ENCODE results near the gene PEPD. TPM values are rescaled to one million over a fixed set of nuclear protein-coding genes. Genes with fewer than 3 reads are reported as not detected.

PEPD gene
- polyA plus RNA-seq, 2 donors = 26.8 to 38.6 TPM

- Histone ChIP-seq H3K36me3 (ENCODE audit: control insufficient read depth in 2 of 2, insufficient read depth in 2 of 2, low read length in 1 of 2) (no peaks in the 10 kb centered on the region), H3K9me3 (ENCODE audit: control insufficient read depth in 2 of 2, insufficient read depth in 1 of 2, low read depth in 1 of 2, low read length in 1 of 2) (no peaks in the 10 kb centered on the region), H3K4me1 (ENCODE audit: control insufficient read depth in 2 of 2, insufficient read depth in 2 of 2, low read length in 1 of 2) (peaks cover 0 to 4% of the 10 kb centered on the region in 2 donors), H3K27me3 (ENCODE audit: control insufficient read depth in 1 of 2, insufficient read depth in 2 of 2, low read length in 2 of 2) (no peaks in the 10 kb centered on the region), H3K27ac (ENCODE audit: low read depth in 2 of 2, low read length in 1 of 2) (no peak overlapping the region), H3K4me3 (ENCODE audit: low read depth in 1 of 2, low read length in 2 of 2) (no peak overlapping the region)
- 89% methylated on average over 18 of the region's 18 CpGs for whole genome bisulfite sequencing, 2 donors
Measured at GRCh38 chr19:33552191-33552927, 30.8 kb upstream of the PEPD start.

- H3K36me3 ChIP-seq (ENCODE audit: control insufficient read depth in 2 of 2, insufficient read depth in 2 of 2, low read length in 1 of 2) = no peaks in the 10 kb centered on the region
- no peak overlapping the region for H3K4me3 ChIP-seq (ENCODE audit: low read depth in 1 of 2, low read length in 2 of 2)
- H3K27ac ChIP-seq (ENCODE audit: low read depth in 2 of 2, low read length in 1 of 2) = no peak overlapping the region
- 81 to 83% methylated on average over 6 of the region's 6 CpGs for WGBS, 2 donors
- H3K9me3 ChIP-seq (ENCODE audit: control insufficient read depth in 2 of 2, insufficient read depth in 1 of 2, low read depth in 1 of 2, low read length in 1 of 2) = no peaks in the 10 kb centered on the region
- peaks cover 0 to 4% of the 10 kb centered on the region in 2 donors for H3K4me1 ChIP-seq (ENCODE audit: control insufficient read depth in 2 of 2, insufficient read depth in 2 of 2, low read length in 1 of 2)
- no peaks in the 10 kb centered on the region for H3K27me3 ChIP-seq (ENCODE audit: control insufficient read depth in 1 of 2, insufficient read depth in 2 of 2, low read length in 2 of 2)
Measured at GRCh38 chr19:33551676-33552075, 30.1 kb upstream of the PEPD start.

GRCh38 chr19:33550768-33551167, 29.2 kb upstream of the PEPD start:
- no peak overlapping the region for H3K27ac ChIP-seq (ENCODE audit: low read depth in 2 of 2, low read length in 1 of 2)
- no peaks in the 10 kb centered on the region for H3K27me3 ChIP-seq (ENCODE audit: control insufficient read depth in 1 of 2, insufficient read depth in 2 of 2, low read length in 2 of 2)
- H3K9me3 ChIP-seq (ENCODE audit: control insufficient read depth in 2 of 2, insufficient read depth in 1 of 2, low read depth in 1 of 2, low read length in 1 of 2) = no peaks in the 10 kb centered on the region
- no peaks in the 10 kb centered on the region for H3K36me3 ChIP-seq (ENCODE audit: control insufficient read depth in 2 of 2, insufficient read depth in 2 of 2, low read length in 1 of 2)
- H3K4me1 ChIP-seq (ENCODE audit: control insufficient read depth in 2 of 2, insufficient read depth in 2 of 2, low read length in 1 of 2) = peaks cover 0 to 4% of the 10 kb centered on the region in 2 donors
- no peak overlapping the region for H3K4me3 ChIP-seq (ENCODE audit: low read depth in 1 of 2, low read length in 2 of 2)
- WGBS, 2 donors = 84 to 87% methylated on average over 5 of the region's 5 CpGs

- no peak overlapping the region for H3K4me3 ChIP-seq (ENCODE audit: low read depth in 1 of 2, low read length in 2 of 2)
- H3K9me3 ChIP-seq (ENCODE audit: control insufficient read depth in 2 of 2, insufficient read depth in 1 of 2, low read depth in 1 of 2, low read length in 1 of 2) = peaks cover 0 to 3% of the 10 kb centered on the region in 2 donors
- H3K27me3 ChIP-seq (ENCODE audit: control insufficient read depth in 1 of 2, insufficient read depth in 2 of 2, low read length in 2 of 2) = peaks cover 0 to 3% of the 10 kb centered on the region in 2 donors
- 70 to 80% methylated on average over 3 of the region's 3 CpGs for WGBS, 2 donors
- no peaks in the 10 kb centered on the region for H3K4me1 ChIP-seq (ENCODE audit: control insufficient read depth in 2 of 2, insufficient read depth in 2 of 2, low read length in 1 of 2)
- H3K36me3 ChIP-seq (ENCODE audit: control insufficient read depth in 2 of 2, insufficient read depth in 2 of 2, low read length in 1 of 2) = no peaks in the 10 kb centered on the region
- H3K27ac ChIP-seq (ENCODE audit: low read depth in 2 of 2, low read length in 1 of 2) = no peak overlapping the region
Measured at GRCh38 chr19:33547676-33548075, 26.1 kb upstream of the PEPD start.

GRCh38 chr19:33546656-33547055, 25.1 kb upstream of the PEPD start:
- H3K9me3 ChIP-seq (ENCODE audit: control insufficient read depth in 2 of 2, insufficient read depth in 1 of 2, low read depth in 1 of 2, low read length in 1 of 2) = peaks cover 0 to 3% of the 10 kb centered on the region in 2 donors
- H3K36me3 ChIP-seq (ENCODE audit: control insufficient read depth in 2 of 2, insufficient read depth in 2 of 2, low read length in 1 of 2) = no peaks in the 10 kb centered on the region
- H3K27me3 ChIP-seq (ENCODE audit: control insufficient read depth in 1 of 2, insufficient read depth in 2 of 2, low read length in 2 of 2) = peaks cover 0 to 3% of the 10 kb centered on the region in 2 donors
- 87 to 92% methylated on average over 5 of the region's 5 CpGs for WGBS, 2 donors
- H3K4me3 ChIP-seq (ENCODE audit: low read depth in 1 of 2, low read length in 2 of 2) = no peak overlapping the region
- no peak overlapping the region for H3K27ac ChIP-seq (ENCODE audit: low read depth in 2 of 2, low read length in 1 of 2)
- no peaks in the 10 kb centered on the region for H3K4me1 ChIP-seq (ENCODE audit: control insufficient read depth in 2 of 2, insufficient read depth in 2 of 2, low read length in 1 of 2)

GRCh38 chr19:33545217-33545981, 23.8 kb upstream of the PEPD start:
- WGBS, 2 donors = 81 to 82% methylated on average over 9 of the region's 9 CpGs
- H3K27me3 ChIP-seq (ENCODE audit: control insufficient read depth in 1 of 2, insufficient read depth in 2 of 2, low read length in 2 of 2) = peaks cover 0 to 3% of the 10 kb centered on the region in 2 donors

GRCh38 chr19:33535226-33535625, 13.6 kb upstream of the PEPD start:
- Histone ChIP-seq H3K27me3 (ENCODE audit: control insufficient read depth in 1 of 2, insufficient read depth in 2 of 2, low read length in 2 of 2) (no peaks in the 10 kb centered on the region), H3K27ac (ENCODE audit: low read depth in 2 of 2, low read length in 1 of 2) (no peak overlapping the region), H3K4me3 (ENCODE audit: low read depth in 1 of 2, low read length in 2 of 2) (no peak overlapping the region), H3K36me3 (ENCODE audit: control insufficient read depth in 2 of 2, insufficient read depth in 2 of 2, low read length in 1 of 2) (no peaks in the 10 kb centered on the region), H3K4me1 (ENCODE audit: control insufficient read depth in 2 of 2, insufficient read depth in 2 of 2, low read length in 1 of 2) (no peaks in the 10 kb centered on the region), H3K9me3 (ENCODE audit: control insufficient read depth in 2 of 2, insufficient read depth in 1 of 2, low read depth in 1 of 2, low read length in 1 of 2) (no peaks in the 10 kb centered on the region)
- WGBS, 2 donors = 53 to 66% methylated on average over 8 of the region's 8 CpGs

More at GRCh38 chr19:33545217-33545981, 23.8 kb upstream of the PEPD start:
- no peak overlapping the region for H3K27ac ChIP-seq (ENCODE audit: low read depth in 2 of 2, low read length in 1 of 2)
- H3K4me1 ChIP-seq (ENCODE audit: control insufficient read depth in 2 of 2, insufficient read depth in 2 of 2, low read length in 1 of 2) = no peaks in the 10 kb centered on the region
- no peaks in the 10 kb centered on the region for H3K36me3 ChIP-seq (ENCODE audit: control insufficient read depth in 2 of 2, insufficient read depth in 2 of 2, low read length in 1 of 2)
- no peak overlapping the region for H3K4me3 ChIP-seq (ENCODE audit: low read depth in 1 of 2, low read length in 2 of 2)
- peaks cover 0 to 3% of the 10 kb centered on the region in 2 donors for H3K9me3 ChIP-seq (ENCODE audit: control insufficient read depth in 2 of 2, insufficient read depth in 1 of 2, low read depth in 1 of 2, low read length in 1 of 2)

GRCh38 chr19:33532859-33533460, 11.4 kb upstream of the PEPD start:
- H3K27me3 ChIP-seq (ENCODE audit: control insufficient read depth in 1 of 2, insufficient read depth in 2 of 2, low read length in 2 of 2) = no peaks in the 10 kb centered on the region

GRCh38 chr19:33530842-33531241, 9.3 kb upstream of the PEPD start:
- Histone ChIP-seq H3K27ac (ENCODE audit: low read depth in 2 of 2, low read length in 1 of 2) (no peak overlapping the region), H3K9me3 (ENCODE audit: control insufficient read depth in 2 of 2, insufficient read depth in 1 of 2, low read depth in 1 of 2, low read length in 1 of 2) (no peaks in the 10 kb centered on the region), H3K4me1 (ENCODE audit: control insufficient read depth in 2 of 2, insufficient read depth in 2 of 2, low read length in 1 of 2) (no peaks in the 10 kb centered on the region), H3K36me3 (ENCODE audit: control insufficient read depth in 2 of 2, insufficient read depth in 2 of 2, low read length in 1 of 2) (no peaks in the 10 kb centered on the region), H3K27me3 (ENCODE audit: control insufficient read depth in 1 of 2, insufficient read depth in 2 of 2, low read length in 2 of 2) (no peaks in the 10 kb centered on the region), H3K4me3 (ENCODE audit: low read depth in 1 of 2, low read length in 2 of 2) (no peak overlapping the region)
- WGBS, 2 donors = 57 to 59% methylated on average over 4 of the region's 4 CpGs

More at GRCh38 chr19:33532859-33533460, 11.4 kb upstream of the PEPD start:
- Histone ChIP-seq H3K4me1 (ENCODE audit: control insufficient read depth in 2 of 2, insufficient read depth in 2 of 2, low read length in 1 of 2) (no peaks in the 10 kb centered on the region), H3K4me3 (ENCODE audit: low read depth in 1 of 2, low read length in 2 of 2) (no peak overlapping the region), H3K27ac (ENCODE audit: low read depth in 2 of 2, low read length in 1 of 2) (no peak overlapping the region), H3K36me3 (ENCODE audit: control insufficient read depth in 2 of 2, insufficient read depth in 2 of 2, low read length in 1 of 2) (no peaks in the 10 kb centered on the region), H3K9me3 (ENCODE audit: control insufficient read depth in 2 of 2, insufficient read depth in 1 of 2, low read depth in 1 of 2, low read length in 1 of 2) (no peaks in the 10 kb centered on the region)
- 27 to 32% methylated on average over 6 of the region's 6 CpGs for WGBS, 2 donors
